ENCODE results near the gene ZFHX3.

ZFHX3 gene

DNA sequence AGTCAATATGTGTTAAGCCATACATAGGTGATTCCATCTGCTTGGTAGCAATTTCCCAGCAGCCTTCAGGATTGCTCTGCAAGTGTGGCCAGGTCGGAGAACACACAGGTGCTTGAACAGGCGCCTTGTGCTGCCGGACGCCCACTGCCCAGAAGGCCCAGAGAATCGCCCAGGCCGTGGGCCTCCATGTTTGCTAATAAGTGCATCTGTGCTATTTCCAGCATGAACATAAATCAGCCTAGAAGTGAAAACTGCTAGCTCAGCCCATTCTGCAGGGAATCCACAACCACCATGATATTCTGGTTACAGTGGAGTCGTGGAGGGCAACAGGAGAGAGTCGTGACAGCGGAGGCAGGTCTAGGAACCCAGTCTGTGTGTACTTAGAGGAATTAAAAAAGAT, 78.1 kb downstream of the ZFHX3 start:
- DNase-seq: no peak

DNA sequence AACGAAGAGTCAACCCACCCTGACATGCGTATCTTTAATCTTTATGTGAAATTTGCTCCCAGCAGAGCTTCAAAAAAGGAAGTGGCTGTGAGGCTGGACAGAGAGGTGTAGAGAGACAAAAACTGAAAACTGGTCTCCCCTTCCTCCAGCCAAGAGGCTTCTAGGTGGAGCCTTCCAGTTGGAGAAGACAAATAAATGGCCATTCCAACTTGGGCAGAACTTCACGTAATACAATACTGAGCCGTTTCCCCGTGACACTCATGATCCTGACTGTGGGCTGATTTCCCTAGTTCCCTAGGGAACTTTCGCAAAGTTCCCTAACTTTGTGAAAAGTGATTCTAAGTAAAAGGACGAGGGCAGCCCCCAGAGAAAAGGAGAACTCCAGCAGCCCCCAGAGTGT, 78.8 kb downstream of the ZFHX3 start:
- no peak for DNase-seq

DNA sequence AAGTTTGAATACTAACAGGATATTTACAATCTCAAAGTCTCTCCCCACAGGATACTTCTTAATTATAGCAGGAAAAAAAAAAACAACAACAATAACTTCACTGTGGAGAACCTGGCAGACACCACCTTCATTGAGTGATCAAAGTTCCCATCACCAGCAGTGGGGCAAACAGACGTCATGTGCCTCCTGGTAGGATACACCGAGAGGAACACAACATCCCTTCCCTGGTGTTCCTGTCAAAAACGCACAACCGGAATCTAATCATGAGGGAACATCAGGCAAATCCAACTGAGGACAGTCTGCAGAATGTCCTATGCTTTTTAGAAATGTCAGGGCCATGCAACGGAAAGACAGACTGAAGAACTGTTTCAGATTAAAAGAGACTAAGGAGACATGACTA, 80.0 kb downstream of the ZFHX3 start:
- DNase-seq: no peak

DNA sequence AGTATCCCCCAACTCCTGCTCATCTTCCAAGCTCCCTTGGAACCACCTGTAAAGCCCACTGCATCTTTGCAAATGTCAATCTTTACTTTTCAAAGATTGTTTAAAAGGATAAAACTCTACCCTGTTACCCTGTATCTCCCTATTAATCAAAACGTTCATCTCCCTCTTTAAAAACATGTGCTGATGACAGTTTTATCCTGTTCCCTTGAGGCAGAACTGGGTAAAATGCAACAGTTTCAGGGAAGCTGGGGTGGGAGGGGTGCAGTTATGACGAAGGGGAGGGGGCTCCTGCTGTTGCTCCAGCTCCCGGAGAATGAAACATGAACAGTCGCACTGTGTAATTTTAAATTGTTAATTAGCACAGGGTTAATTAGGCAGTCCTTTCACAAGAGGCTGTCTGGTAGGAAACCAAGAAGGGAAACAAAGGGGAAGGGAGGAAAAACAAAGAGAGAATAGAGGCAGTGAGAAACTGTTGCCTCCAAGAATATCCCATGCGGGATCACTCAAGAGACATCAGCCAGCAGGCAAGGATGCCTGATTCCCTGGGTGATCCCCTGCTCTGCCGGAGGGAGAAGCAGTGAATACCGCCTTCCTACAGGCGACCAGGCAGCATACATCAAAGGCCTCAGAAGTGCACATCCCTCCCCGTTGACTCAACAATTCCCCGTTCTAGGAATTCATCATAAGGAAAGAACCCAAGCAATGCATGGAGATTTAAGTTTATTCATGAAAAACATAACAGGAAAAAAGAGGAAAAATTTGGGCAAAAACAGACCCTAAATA, 84.2 kb downstream of the ZFHX3 start:
- peak; percentile 40 for DNase-seq

DNA sequence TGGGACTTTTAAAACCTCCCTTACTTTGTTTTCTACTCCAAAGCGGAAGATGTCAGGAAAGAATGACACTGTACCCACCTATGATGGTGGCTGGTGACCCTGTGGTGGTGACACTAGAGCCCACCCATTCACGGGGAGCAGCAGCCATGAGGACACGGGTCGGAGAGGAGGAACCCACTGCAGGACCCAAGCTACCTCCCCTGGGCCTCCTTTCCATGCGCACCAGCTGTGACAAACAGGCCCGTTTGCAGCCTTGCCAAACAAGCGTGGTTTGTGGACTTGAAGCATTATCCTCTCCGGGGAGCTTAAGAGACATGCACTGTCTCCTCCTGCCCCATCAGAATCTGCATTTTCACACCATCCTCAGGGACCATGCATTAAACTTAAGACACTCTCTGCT, 85.6 kb downstream of the ZFHX3 start:
- no peak for DNase-seq

DNA sequence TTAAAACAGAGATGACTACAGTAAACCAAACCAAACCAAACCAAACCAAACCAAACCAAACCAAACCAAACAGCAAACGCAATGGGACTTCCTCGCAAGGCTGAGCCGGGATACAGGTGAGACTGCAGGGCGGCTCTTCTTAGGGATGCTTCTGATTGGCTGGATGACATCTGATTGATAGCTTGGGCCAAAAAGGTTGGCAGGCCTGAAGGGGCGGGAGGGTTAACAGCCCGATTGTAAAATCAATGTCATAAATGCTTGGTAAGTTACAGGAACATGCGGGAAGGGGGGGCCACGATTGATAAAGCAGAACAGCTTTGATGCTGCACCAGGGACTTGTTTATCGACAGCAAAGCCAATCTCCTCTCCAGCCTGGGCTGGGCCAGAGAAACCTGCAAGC, 86.1 kb downstream of the ZFHX3 start:
- DNase-seq: no peak

DNA sequence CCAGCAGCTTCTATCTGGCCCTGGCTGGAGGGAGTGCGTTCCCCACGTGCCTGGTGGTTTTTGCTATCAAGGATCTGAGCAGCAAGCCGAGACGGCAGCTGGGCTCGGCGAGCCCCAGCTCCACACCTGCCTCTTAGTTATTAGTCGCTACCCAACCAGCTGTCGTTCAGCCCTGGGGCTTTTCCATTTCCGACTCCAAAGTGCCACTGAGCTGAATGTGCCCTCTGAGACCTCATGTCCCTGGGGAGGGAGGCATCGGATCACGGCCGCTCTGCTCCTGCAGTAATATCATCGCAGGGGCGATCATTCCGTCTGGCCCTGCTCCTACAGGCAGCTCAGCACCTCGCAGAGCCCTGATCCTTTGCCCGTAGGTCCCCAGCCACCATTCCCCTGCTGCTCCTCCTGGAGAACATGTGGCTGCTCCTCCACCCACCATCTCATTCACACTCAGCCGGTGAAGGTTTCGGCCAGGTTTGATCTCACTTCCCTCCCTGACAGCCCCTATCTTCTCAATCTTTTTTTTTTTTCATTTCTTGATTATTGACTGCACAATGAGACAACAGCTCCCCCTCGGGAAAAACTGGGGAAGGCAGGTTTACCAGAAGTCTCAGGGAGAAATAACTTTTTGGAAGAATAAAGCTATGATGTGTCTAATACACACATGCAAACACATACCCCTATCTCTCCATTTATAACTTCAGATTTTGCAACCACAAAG, 86.7 kb downstream of the ZFHX3 start:
- no peak for DNase-seq

DNA sequence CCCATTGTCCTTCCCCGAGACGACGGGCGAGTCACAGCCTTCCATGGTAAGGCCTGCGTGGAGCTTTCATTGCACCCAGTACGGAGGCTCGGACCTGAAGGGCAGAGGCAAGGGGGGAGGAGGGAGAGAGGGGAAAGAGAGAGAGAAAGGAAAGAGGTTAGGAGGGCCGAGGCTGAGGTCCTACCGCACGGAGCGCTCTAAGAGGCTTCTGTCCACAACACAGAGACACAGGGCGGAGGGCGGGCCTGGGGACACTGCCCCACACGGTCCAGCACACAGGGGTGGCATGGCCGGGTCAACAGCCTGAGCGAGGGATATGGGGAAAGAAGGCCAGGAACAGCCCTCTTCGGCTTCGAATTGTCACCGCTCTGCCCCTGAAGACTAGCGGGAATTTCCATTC, 87.8 kb downstream of the ZFHX3 start:
- DNase-seq: no peak

DNA sequence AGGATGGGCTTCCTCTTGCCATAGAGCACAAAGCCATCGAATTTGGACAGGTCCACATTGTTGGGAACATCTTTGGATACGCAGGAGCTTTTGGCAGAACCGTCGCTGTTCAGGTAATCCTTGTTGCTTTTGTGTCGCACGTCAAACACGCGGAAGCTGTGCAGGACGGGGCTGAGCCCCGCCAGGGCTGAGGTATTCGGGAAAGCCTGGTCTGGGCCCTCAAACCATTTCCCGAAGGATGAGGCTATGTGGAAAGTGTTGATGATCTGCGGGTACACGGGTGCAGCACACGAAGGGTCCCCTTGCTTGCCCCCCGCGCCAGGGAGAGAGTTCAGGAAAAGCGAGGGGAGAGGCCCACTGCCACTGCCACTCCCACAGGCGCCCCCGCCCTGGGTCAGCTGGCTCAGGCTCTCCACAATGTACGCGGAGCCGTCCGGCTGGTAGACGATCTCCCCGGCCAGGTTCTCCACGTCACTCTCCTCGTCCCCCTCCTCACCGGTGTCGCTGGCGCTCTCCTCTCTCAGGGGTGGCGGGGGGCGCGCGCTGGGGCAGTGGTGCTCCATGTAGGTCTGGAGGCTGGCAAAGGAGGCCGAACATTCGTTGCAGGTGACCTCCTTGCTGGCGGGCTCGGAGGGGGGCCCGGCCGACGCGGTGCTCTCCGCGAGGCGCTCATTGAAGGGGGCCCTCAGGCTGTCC, 88.5 kb downstream of the ZFHX3 start:
- DNase-seq: no peak

DNA sequence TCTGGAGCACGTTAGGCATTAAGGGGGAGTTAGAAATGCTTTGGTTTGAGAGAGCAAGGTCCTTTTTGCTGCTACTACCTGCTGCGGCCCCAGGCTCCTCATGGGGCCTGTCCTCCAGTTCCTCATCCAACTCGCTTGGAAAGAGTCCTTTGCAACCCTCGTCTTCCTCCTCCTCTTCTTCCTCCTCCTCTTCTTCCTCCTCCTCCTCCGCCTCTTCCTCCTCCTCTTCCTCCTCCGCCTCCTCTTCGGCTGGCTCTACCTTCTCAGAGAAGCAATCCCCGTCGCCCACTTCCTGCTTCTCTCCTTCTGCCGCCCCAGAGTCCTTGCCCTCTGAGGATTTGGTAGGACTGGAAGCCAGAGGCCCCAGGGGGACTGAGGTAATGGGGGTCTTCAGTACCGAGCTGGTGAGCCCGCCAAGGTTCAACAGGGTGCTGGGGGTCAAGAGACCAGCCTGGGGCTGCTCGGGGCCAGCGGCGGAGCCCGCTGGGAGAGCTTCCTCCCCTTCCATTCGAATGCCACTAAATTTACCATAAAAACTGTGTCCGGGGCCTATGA, 89.3 kb downstream of the ZFHX3 start:
- DNase-seq: no peak

DNA sequence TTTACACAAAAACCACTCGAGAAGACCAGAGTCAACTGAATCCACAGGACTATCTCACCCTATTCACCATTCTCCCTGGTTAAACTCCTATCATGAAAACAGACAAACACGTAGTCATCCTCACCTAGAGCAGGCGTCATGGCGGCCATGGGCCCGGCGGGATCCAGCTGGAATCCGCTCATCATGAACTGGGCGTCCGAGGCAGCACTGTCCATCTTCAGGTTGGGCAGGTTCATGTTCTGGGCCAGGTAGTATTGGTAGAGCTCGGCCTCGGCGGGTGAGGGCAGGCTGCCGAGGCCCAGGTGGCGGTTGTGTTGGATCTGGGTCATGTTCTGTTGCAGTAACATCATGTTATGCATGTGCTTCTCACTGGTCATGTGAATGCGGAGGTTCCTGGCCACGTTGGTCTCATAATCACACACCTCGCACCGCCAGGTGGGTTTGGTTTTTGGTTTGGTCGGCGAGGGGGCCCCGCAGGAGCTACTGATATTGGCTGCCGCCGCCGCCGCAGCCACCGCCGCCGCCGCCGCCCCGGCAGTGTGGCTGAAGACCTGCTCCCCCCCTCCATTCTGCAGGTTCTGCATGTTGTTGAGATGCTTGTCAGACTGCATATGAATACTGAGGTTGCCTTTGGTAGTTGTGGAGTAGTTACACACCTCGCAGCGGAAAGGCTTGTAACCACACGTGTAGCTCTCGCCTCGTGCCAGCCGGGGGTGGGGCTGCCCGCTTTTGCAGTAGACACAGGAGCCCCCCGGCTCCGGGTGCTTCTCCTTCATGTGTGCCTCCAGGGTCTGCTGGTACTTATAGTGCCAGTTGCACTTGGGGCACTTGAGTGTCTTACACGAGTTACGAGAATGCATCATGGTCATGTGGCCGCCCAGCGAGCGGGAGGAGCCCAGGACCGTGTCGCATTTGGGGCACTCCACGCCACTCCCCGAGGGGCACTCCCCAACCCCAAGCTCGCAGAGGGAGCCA, 90.3 kb downstream of the ZFHX3 start:
- no peak for DNase-seq

DNA sequence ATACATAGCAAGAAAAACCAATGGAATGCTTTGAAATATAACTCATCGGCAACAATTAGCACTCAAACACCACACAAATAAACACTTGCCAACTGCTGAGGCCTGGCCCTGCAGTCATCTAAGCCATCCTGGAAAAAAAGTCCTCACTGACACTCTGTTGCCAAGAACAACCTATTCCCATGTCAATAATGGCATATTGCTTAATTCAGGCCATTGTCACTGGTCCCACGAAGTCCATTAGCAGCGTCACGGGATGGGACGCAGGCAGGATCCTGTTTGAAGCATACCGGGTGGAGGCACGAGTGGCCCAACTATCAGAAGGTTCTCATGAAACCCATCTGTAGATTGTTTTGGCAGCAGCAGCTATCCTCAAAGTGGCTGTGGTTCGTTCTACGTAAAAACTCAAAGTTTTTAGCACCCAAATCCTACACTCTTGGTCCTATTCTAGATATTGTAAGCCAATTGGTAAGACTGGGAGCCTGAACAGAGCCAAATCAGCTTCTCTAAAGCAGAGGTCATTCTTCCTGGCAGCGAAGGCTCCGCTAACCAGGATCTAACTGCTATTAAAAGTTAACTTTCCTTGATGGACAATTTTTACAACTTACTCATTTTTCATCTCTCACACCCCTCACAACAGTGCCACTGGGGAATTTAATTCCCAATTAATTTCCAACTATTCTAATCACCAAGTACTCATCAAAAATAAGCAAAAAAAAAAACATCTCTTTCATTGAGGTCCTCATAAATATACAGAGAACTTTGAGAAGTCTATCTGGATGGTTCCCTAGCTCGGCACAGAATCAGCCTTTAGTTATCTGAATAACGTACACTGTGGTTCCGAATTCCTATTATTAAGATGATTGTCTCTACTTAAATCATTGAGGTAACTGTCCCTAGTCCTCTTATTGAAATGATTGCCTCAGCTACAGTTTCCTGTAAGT, 91.5 kb downstream of the ZFHX3 start:
- DNase-seq: no peak

DNA sequence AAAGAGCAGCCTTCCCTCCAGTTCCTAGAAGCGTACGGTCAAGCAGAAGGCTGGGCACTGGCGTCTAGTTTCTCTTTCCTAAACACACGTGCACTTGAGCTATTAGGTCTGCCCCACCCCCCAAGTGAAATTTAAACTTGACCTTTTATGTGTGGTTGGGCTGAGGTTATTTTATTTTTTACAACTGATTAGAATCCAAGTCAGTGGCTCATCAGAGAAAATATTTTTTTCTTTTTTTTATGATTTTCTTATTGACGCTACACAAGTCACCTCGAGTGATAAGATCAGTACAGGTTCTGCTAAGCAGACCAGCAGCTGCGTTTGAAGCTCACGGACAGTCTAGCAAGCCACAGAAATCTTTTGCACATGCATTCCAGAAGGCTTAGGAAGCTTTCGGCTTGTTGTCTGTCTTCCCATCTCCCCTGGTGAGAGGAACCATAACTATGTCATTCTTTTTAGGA, 95.1 kb downstream of the ZFHX3 start:
- peak; percentile 19 for DNase-seq

DNA sequence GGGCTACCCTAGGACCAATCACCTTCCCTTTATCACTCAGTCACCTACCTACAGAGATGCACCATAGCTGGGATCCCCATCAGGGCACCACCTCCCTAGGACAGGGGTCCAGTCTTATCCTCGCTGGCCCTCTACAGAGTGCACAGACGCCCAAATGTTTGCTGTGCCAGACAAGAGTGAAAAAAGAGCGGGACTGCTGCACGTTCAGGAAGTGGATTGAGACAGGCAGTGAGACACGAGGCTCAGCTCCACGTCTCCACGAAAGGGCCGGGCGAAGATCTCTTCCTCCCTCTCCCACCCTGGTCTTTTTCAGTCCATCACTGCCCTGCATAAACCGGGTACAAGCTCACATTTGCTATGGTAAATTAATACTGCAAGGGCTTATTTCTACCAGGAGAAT, 95.5 kb downstream of the ZFHX3 start:
- DNase-seq: no peak

DNA sequence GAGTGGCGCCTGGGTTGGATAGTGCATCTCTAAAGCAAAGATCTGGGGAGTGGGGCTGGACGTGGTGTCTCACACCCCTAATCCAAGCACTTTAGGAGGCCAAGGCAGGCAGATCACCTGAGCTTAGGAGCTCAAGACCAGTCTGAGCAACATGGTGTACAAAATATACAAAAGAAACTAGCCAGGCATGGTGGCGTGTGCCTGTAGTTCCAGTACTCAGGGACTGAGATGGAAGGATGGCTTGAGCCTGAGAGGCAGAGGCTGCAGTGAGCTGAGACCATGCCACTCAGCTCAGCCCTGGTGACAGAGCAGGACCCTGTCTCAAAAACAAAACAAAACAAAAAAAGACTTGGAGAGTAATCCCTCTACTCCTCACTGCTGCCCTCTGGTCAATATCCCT, 96.0 kb downstream of the ZFHX3 start:
- no peak for DNase-seq

DNA sequence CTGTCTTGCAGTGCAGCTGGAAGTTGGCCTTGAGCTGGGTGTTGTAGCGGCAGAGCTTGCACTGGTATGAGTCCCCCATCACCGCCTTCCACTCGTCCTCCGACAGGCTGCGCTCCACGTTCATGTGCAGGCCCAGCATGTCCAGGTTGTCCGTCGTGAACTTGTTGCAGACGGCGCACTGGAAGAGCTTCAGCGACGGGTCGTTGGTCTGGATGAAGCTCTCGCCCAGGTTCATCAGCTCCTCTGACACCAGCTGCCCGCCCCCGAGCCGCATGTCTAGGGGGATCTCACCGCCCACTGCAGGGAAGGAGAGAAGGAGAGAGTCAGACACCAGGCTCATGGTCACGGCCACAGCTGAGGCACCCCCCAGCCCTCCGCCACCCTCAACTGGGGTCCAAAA, 97.3 kb downstream of the ZFHX3 start:
- no peak for DNase-seq

DNA sequence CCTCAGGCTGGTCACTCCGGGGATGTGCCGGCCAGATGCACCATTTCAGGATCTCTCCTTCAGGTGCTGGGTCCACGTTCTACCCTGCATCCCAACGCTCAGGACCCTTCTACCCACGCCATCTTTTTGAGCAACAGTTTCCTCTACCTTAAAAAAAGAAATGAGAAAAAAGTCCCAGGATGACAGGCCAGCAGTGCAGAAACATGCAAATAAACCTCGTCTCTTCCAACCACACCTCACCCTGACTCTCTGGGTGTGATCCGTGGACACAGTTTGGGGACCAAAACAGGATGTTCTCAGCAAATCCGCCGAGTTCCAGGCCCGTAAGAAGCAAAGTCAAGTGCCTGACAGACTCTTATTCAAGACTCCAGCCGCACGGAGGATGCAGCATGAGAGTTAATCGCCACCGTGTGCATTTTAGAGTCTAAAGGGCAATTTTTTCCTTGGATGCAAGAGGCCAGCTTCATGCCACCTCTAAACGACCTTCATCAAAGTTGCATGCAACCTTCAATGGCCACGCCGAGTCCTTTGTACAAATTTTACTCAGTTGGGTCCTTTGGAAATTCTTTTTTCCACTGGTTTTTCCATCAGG, 99.6 kb downstream of the ZFHX3 start:
- no peak for DNase-seq

DNA sequence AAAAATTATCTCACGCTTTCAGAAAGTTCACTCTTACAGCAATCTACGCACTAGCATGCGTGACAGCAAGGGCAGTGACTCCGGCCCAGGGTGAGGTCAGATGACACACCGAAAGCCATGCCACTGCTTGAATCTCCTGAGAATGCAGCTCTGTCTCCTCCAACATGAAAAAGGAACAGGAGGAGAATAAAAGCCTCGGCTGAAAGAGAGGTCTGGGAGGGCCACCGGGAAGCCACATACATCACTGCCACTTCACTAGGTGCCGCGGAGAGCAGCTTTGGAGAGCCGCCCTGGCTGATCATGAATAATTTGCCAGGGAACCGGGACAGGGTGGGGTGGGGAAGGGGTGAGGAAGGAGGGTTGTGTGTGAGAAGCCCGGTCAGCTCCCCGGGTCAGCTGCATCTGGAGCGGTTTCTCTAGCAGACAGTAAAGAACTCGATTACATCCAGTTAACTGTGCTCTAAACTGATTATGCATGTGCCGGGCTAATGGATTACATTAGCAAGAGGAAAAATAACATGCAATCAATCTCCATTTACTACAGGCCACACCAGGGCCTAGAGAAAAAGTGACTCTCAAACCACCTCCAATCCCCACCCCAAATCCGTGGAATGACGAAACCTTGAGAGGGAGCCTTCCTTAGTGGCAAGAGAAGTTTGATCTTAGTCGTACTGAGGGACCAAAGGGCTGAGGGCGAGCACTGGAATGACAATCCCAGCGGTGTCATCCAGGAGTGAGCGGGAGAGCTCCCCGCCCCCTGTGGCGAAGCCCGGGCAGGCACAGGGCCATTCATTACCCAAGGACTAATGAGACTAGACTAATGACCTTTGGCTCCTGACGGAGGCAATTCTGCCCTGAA, 100.3 kb downstream of the ZFHX3 start:
- DNase-seq: no peak

DNA sequence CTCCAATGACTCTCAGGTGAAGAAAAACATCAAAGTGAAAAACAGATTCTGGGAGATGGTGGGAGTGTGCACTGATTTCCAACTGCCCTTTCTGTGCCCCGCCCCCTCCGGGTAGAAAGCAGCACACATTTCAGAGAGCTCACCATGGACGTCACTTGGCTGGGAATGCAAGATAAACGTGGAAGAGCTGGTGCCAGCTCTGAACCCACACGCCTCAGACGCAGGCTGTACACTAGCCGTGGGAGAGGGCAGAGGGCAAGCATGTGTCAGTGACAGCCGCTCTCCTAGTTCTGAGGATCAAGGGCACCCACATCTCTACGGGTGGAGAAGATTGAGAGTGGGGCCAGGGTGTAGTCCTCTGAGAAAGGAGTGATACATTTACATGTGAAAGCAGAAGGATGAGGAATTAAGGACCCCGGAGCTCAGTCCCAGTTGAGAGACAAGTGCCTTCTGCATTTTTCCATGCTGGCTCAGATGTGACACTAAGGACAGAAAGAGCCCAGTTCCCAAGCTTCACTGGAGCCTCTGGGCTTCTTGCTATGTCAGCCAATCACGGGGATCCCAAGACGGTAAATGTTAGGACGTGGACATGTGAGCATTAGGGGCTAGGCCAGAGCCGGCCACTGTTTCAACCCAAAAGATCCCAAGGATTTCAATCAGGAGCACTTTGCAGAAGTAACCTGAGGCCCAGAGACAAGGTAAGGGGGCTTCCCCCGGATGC, 101.3 kb downstream of the ZFHX3 start:
- DNase-seq: no peak

Data from amniotic stem cell (primary cell).